H9 (cell line): ENCODE results near the gene COL4A2. TPM values are rescaled to one million over a fixed set of nuclear protein-coding genes. Genes with fewer than 3 reads are reported as not detected.
A peak's percentile ranks its signal among the peaks of the same experiment; 100 is the strongest.

Experiments used
- DNase-seq: peaks from one replicate; pipeline ENCODE4 v3.0.0-alpha.2; 2017
- H2AFZ ChIP-seq: one replicate; pipeline ENCODE4 v1.6.1; 2013; ENCODE audit warnings: mild to moderate bottlenecking, low read length, control low read depth, moderate library complexity
- H2AK5ac ChIP-seq: 2 replicates; pipeline ENCODE4 v1.6.1; 2013; ENCODE audit warnings: low read length, control low read depth, mixed read lengths; ENCODE audit not compliant: insufficient read length
- H2BK120ac ChIP-seq: one replicate; pipeline ENCODE4 v1.6.1; 2013; ENCODE audit warnings: low read depth, mild to moderate bottlenecking, low read length, control low read depth, inconsistent platforms; ENCODE audit not compliant: poor library complexity, severe bottlenecking
- H2BK12ac ChIP-seq: 2 replicates; pipeline ENCODE4 v1.6.1; 2013; ENCODE audit warnings: low read length, control low read depth, mixed read lengths, low read depth; ENCODE audit not compliant: insufficient read length
- H2BK15ac ChIP-seq: 2 replicates; pipeline ENCODE4 v1.6.1; 2013; ENCODE audit warnings: low read depth, low read length, control low read depth
- H2BK20ac ChIP-seq: one replicate; pipeline ENCODE4 v1.6.1; 2013; ENCODE audit warnings: low read depth, mild to moderate bottlenecking, low read length, control low read depth, inconsistent platforms; ENCODE audit not compliant: poor library complexity, severe bottlenecking
- H2BK5ac ChIP-seq: 2 replicates; pipeline ENCODE4 v1.6.1; 2013; ENCODE audit warnings: low read length, control low read depth, mixed read lengths; ENCODE audit not compliant: insufficient read length
- H3K14ac ChIP-seq: 2 replicates; pipeline ENCODE4 v1.6.1; 2013; ENCODE audit warnings: low read length, control low read depth; ENCODE audit not compliant: insufficient read depth
- H3K18ac ChIP-seq: 2 replicates; pipeline ENCODE4 v1.6.1; 2013; ENCODE audit warnings: low read depth, mild to moderate bottlenecking, mixed read lengths, low read length, control low read depth; ENCODE audit not compliant: insufficient read length
- H3K23ac ChIP-seq: 2 replicates; pipeline ENCODE4 v1.6.1; 2013; ENCODE audit warnings: low read length, control low read depth, mixed read lengths, low read depth; ENCODE audit not compliant: insufficient read length
- H3K23me2 ChIP-seq: 2 replicates; pipeline ENCODE4 v1.6.1; 2013; ENCODE audit warnings: low read depth, mild to moderate bottlenecking, mixed read lengths, low read length, control low read depth; ENCODE audit not compliant: insufficient read length, poor library complexity, severe bottlenecking
- H3K27ac ChIP-seq: 2 replicates; pipeline ENCODE4 v1.5.1; 2013; ENCODE audit warnings: low read length, control low read depth, mixed read lengths, low read depth; ENCODE audit not compliant: insufficient read length
- H3K27me3 ChIP-seq: 2 replicates; pipeline ENCODE4 v1.6.1; 2013; ENCODE audit warnings: low read length, control low read depth, inconsistent platforms; ENCODE audit not compliant: insufficient read depth
- H3K4ac ChIP-seq: 2 replicates; pipeline ENCODE4 v1.6.1; 2013; ENCODE audit warnings: low read depth, mild to moderate bottlenecking, control low read depth, inconsistent platforms, low read length, moderate library complexity
- H3K4me1 ChIP-seq: 2 replicates; pipeline ENCODE4 v1.6.1; 2013; ENCODE audit warnings: low read length, control low read depth, inconsistent platforms; ENCODE audit not compliant: insufficient read depth
- H3K4me2 ChIP-seq: 2 replicates; pipeline ENCODE4 v1.6.1; 2013; ENCODE audit warnings: low read length, control low read depth, mixed read lengths; ENCODE audit not compliant: insufficient read length, insufficient read depth
- H3K56ac ChIP-seq: 2 replicates; pipeline ENCODE4 v1.6.1; 2013; ENCODE audit warnings: low read depth, mild to moderate bottlenecking, mixed read lengths, low read length, control low read depth; ENCODE audit not compliant: insufficient read length
- H3K79me1 ChIP-seq: 2 replicates; pipeline ENCODE4 v1.6.1; 2013; ENCODE audit warnings: low read depth, mild to moderate bottlenecking, moderate library complexity, low read length, control low read depth, inconsistent platforms; ENCODE audit not compliant: insufficient read depth, poor library complexity, severe bottlenecking
- H3K79me2 ChIP-seq: 2 replicates; pipeline ENCODE4 v1.6.1; 2013; ENCODE audit warnings: low read length, control low read depth, inconsistent platforms; ENCODE audit not compliant: insufficient read depth
- H3K9ac ChIP-seq: 2 replicates; pipeline ENCODE4 v1.6.1; 2013; ENCODE audit warnings: low read length, control low read depth, mixed read lengths; ENCODE audit not compliant: insufficient read length; ENCODE audit errors: extremely low read depth
- H3K9me3 ChIP-seq: one replicate; pipeline ENCODE4 v1.6.1; 2013; ENCODE audit warnings: low read depth, low read length, inconsistent platforms; ENCODE audit not compliant: control insufficient read depth
- H3T11ph ChIP-seq: one replicate; pipeline ENCODE4 v1.6.1; 2013; ENCODE audit warnings: mild to moderate bottlenecking, low read length, control low read depth, inconsistent platforms
- H4K20me1 ChIP-seq: one replicate; pipeline ENCODE4 v1.6.1; 2013; ENCODE audit not compliant: control insufficient read depth, insufficient read length, insufficient read depth
- H4K5ac ChIP-seq: 2 replicates; pipeline ENCODE4 v1.6.1; 2013; ENCODE audit warnings: low read depth, mild to moderate bottlenecking, mixed read lengths, low read length, control low read depth; ENCODE audit not compliant: insufficient read length
- H4K8ac ChIP-seq: replicated peaks from 2 replicates; pipeline ENCODE4 v1.6.1; 2013; ENCODE audit warnings: low read length, control low read depth, mixed read lengths, low read depth; ENCODE audit not compliant: insufficient read length
- H4K91ac ChIP-seq: 2 replicates; pipeline ENCODE4 v1.6.1; 2013; ENCODE audit warnings: low read depth, mild to moderate bottlenecking, moderate library complexity, mixed read lengths, low read length, control low read depth; ENCODE audit not compliant: insufficient read length
- H3K27ac Mint-ChIP-seq, 3 experiments: 2 replicates in 2 of 3; 3 replicates in 1 of 3; pipeline ENCODE4 v1.8.0; 2020 to 2021; ENCODE audit warnings: mixed read lengths in 3 of 3, mild to moderate bottlenecking in 1 of 3, moderate library complexity in 1 of 3
- H3K27me3 Mint-ChIP-seq: 2 replicates; pipeline ENCODE4 v1.8.0; 2021; ENCODE audit warnings: low read depth, mild to moderate bottlenecking, moderate library complexity, mixed read lengths
- H3K36me3 Mint-ChIP-seq, 3 experiments: 2 replicates in 2 of 3; 3 replicates in 1 of 3; pipeline ENCODE4 v1.8.0; 2020 to 2021; ENCODE audit warnings: low read depth in 3 of 3, mixed read lengths in 3 of 3; ENCODE audit not compliant: insufficient read depth in 1 of 3
- H3K4me1 Mint-ChIP-seq, 2 experiments: 2 replicates each; pipeline ENCODE4 v1.8.0; 2020; ENCODE audit warnings: mixed read lengths in 2 of 2
- H3K4me3 Mint-ChIP-seq, 2 experiments: 2 replicates in 1 of 2; 3 replicates in 1 of 2; pipeline ENCODE4 v1.8.0; 2020 to 2021; ENCODE audit warnings: mild to moderate bottlenecking in 2 of 2, mixed read lengths in 2 of 2, moderate library complexity in 1 of 2
- H3K9me3 Mint-ChIP-seq, 2 experiments: 2 replicates in 1 of 2; 3 replicates in 1 of 2; pipeline ENCODE4 v1.8.0; 2020; ENCODE audit warnings: mild to moderate bottlenecking in 2 of 2, mixed read lengths in 2 of 2, moderate library complexity in 1 of 2
- CTCF ChIP-seq: fragments of 200-600 bp; sonication (generic); conservative IDR thresholded peaks from 3 replicates; pipeline ENCODE4 v1.8.0; 2021; ENCODE audit warnings: antibody characterized with exemption, mild to moderate bottlenecking
- WGBS: extraction: QIAGEN DNeasy Blood & Tissue Kit; methylation state at CpG from one replicate; pipeline ENCODE4 v1.1.7; 2013; ENCODE audit warnings: missing lambda C conversion rate, low lambda C conversion rate, mixed read lengths; ENCODE audit not compliant: insufficient read length; ENCODE audit errors: extremely low coverage; 5-methylcytosine and 5-hydroxymethylcytosine counted together
- total RNA-seq: library from RNA; stranded (reverse); gene quantifications from 2 replicates; pipeline ENCODE4 v1.2.1, GENCODE V29; 2021

The COL4A2 gene
- total RNA-seq, 1 experiment from 2014 or later = 76.5 TPM

GRCh38 chr13:110388108-110388943 lies 81.2 kb downstream of the COL4A2 start:
- Histone ChIP-seq H3K4me1 (peaks cover 11% of the 10 kb centered on the region; the same call in 1 of the 2 replicates), H4K8ac (no peak overlapping the region), H2BK12ac (no peak overlapping the region), H3K56ac (no peak overlapping the region), H3K23me2 (no peaks in the 10 kb centered on the region), H3K79me1 (no peaks in the 10 kb centered on the region), H2AFZ (no peak overlapping the region), H3K23ac (no peak overlapping the region), H4K20me1 (no peaks in the 10 kb centered on the region), H2BK120ac (no peak overlapping the region), H3K18ac (no peak overlapping the region), H3K27ac (no peak overlapping the region), H3T11ph (no peak overlapping the region), H2BK5ac (no peak overlapping the region), H3K9me3 (no peaks in the 10 kb centered on the region), H3K4me2 (no peak overlapping the region), H3K4ac (no peak overlapping the region), H2BK20ac (no peak overlapping the region), H2BK15ac (no peak overlapping the region), H3K79me2 (no peaks in the 10 kb centered on the region), H3K9ac (no peak overlapping the region), H4K91ac (no peak overlapping the region), H3K14ac (no peak overlapping the region; the same call in 1 of the 2 replicates), H2AK5ac (no peak overlapping the region), H3K27me3 (no peaks in the 10 kb centered on the region), H4K5ac (no peak overlapping the region)
- peak overlapping the region; percentile 3 to 49 (median 44); a peak in 3 of 7 replicates for H3K27ac Mint-ChIP-seq
- WGBS = no CpG with 5 or more reads among the region's 19 CpGs
- peaks cover 31 to 33% of the 10 kb centered on the region in 2 experiments for H3K4me1 Mint-ChIP-seq
- H3K27me3 Mint-ChIP-seq = no peaks in the 10 kb centered on the region; the same call in 1 of the 2 replicates
- peaks cover 22 to 30% (median 22%) of the 10 kb centered on the region in 3 experiments for H3K36me3 Mint-ChIP-seq
- H3K4me3 Mint-ChIP-seq = no peak overlapping the region
- peak; percentile 66 for DNase-seq
- TF ChIP-seq CTCF = no peak
- peaks cover 12 to 23% of the 10 kb centered on the region in 2 experiments for H3K9me3 Mint-ChIP-seq
